Measurements from ENCODE around the gene CRYBG2. TPM values are rescaled to one million over a fixed set of nuclear protein-coding genes. Genes with fewer than 3 reads are reported as not detected.
"Not testable (repeated sequence)": the region's sequence is repeated elsewhere in the genome, so short reads cannot be mapped to it uniquely, and the experiment has no call there.

Gene CRYBG2
- total RNA-seq, 1 experiment from 2014 or later, result 21.7 TPM

DNA sequence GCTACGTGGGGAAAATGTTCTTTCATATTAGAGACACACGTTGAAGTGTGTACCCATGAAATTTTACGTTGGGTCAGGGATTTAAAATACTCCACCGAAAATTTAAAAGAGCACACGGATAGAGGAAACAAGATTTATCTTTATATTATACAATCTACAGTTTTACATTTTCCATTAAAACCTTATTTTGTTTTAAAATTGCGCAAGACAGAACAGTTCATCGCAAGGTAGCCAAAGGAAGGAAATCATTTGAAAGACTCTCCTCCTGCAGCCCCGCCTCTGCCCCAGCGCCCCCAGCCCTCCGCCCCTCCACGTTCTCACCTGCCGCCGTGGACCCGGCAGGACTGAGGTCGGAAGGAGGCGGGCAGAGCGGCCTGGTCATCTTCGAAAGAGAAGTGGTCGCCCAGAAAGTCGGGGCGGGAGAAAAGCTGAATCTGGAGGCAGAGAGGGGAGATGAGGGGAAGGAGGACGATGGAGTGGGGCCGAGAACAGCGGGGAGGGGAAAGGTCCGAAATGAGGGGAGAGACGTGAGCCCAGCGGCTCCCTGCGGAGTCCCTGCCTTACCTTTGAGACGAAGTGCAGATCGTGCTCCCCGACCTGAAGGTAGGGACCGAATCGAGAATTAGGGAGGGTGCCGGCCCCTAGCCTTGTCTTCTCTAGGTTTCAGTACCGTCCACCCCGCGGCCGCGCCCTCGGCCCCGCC is 18.0 kb downstream of the CRYBG2 start:
- Histone ChIP-seq H3K27me3 (ENCODE audit: insufficient read depth, low read depth) (no peaks in the 10 kb centered on the region), H3K4me2 (no peak overlapping the region), H3K4me1 (replicated peaks; ENCODE audit: insufficient read depth) (no peaks in the 10 kb centered on the region), H2AFZ (no peak overlapping the region), H4K20me1 (ENCODE audit: insufficient read depth) (no peaks in the 10 kb centered on the region), H3K27ac (no peak overlapping the region), H3K9me2 (ENCODE audit: insufficient read depth) (no peaks in the 10 kb centered on the region), H3K9me3 (ENCODE audit: insufficient read depth, low read depth) (no peaks in the 10 kb centered on the region), H3K79me2 (ENCODE audit: low read depth) (no peaks in the 10 kb centered on the region), H3K4me3 (no peak overlapping the region), H3K36me3 (ENCODE audit: low read depth) (no peaks in the 10 kb centered on the region), H3F3A (ENCODE audit: insufficient read depth, low read depth) (0 out of 2 replicates have a peak, but pooled peaks cover 3% of the 10 kb centered on the region)
- ChIA-PET POLR2A (ENCODE audit: unreplicated experiment) (no interaction called here), CTCF (no interaction called here)
- intact Hi-C loops (cut with micrococcal nuclease; ENCODE audit: unreplicated experiment), result no loop called here
- DNase-seq, result no peak
- BruUV-seq (replicated peaks), result no TSS peak
- TF ChIP-seq EZH2 (IDR thresholded peaks at IDR 0.05; ENCODE audit: low read depth), result no peak
- TF ChIP-seq, protein P1, sequence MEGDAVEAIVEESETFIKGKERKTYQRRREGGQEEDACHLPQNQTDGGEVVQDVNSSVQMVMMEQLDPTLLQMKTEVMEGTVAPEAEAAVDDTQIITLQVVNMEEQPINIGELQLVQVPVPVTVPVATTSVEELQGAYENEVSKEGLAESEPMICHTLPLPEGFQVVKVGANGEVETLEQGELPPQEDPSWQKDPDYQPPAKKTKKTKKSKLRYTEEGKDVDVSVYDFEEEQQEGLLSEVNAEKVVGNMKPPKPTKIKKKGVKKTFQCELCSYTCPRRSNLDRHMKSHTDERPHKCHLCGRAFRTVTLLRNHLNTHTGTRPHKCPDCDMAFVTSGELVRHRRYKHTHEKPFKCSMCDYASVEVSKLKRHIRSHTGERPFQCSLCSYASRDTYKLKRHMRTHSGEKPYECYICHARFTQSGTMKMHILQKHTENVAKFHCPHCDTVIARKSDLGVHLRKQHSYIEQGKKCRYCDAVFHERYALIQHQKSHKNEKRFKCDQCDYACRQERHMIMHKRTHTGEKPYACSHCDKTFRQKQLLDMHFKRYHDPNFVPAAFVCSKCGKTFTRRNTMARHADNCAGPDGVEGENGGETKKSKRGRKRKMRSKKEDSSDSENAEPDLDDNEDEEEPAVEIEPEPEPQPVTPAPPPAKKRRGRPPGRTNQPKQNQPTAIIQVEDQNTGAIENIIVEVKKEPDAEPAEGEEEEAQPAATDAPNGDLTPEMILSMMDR (conservative IDR thresholded peaks at IDR 0.05), result no peak

DNA sequence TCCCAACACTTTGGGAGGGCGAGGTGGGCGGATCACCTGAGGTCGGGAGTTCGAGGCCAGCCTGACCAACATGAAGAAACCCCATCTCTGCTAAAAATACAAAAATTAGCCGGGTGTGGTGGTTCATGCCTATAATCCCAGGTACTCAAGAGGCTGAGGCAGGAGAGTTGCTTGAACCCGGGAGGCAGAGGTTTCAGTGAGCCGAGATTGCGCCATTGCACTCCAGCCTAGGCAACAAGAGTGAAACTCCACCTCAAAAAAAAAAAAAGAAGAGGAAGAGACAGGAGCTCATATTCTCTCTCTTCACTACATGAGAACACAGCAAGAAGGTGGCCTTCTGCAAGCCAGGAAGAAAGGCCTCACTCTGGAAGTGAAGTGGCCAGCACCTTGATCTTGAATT is 20.6 kb downstream of the CRYBG2 start:
- H4K20me1 ChIP-seq (ENCODE audit: insufficient read depth); H3K79me2 ChIP-seq (ENCODE audit: low read depth); H3K36me3 ChIP-seq (ENCODE audit: low read depth); H3K9me3 ChIP-seq (ENCODE audit: insufficient read depth, low read depth); intact Hi-C loops (cut with micrococcal nuclease; ENCODE audit: unreplicated experiment); DNase-seq; POLR2A ChIA-PET (ENCODE audit: unreplicated experiment); H3F3A ChIP-seq (ENCODE audit: insufficient read depth, low read depth); H3K9me2 ChIP-seq (ENCODE audit: insufficient read depth); H3K4me3 ChIP-seq; H3K4me1 ChIP-seq (replicated peaks; ENCODE audit: insufficient read depth); H2AFZ ChIP-seq; H3K4me2 ChIP-seq; H3K27ac ChIP-seq; H3K27me3 ChIP-seq (ENCODE audit: insufficient read depth, low read depth); BruUV-seq (replicated peaks): not testable (repeated sequence)
- CTCF ChIA-PET, result interaction anchor here (0.8 kb wide), 1 partner anchor 267 kb away, joined by 4 read pairs; no protein-coding TSS in a partner anchor

DNA sequence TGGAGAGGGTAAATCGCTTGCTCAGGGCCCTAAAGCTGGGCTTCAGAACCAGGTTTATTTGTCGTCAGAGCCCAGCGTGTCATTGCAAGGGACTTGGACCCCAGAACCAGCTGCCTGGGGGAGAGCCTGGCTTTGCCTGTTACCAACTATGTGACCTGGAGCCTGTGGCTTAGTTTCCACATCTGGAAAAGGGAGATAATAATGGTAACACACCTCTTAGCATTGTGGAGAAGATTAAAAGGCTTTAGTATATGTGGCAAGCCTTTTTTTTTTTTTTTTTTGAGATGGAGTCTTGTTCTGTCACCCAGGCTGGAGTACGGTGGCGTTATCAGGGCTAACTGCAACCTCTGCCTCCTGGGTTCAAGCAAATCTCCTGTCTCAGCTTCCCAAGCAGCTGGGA is 23.7 kb downstream of the CRYBG2 start:
- Histone ChIP-seq H2AFZ (no peak overlapping the region), H3K36me3 (ENCODE audit: low read depth) (no peaks in the 10 kb centered on the region), H3K4me1 (replicated peaks; ENCODE audit: insufficient read depth) (no peaks in the 10 kb centered on the region), H3K27me3 (ENCODE audit: insufficient read depth, low read depth) (no peaks in the 10 kb centered on the region), H3K4me2 (no peak overlapping the region), H3K9me3 (ENCODE audit: insufficient read depth, low read depth) (no peaks in the 10 kb centered on the region), H3F3A (ENCODE audit: insufficient read depth, low read depth) (0 out of 2 replicates have a peak, but pooled peaks cover 3% of the 10 kb centered on the region), H3K4me3 (no peak overlapping the region), H3K79me2 (ENCODE audit: low read depth) (no peaks in the 10 kb centered on the region), H3K27ac (no peak overlapping the region), H3K9me2 (ENCODE audit: insufficient read depth) (no peaks in the 10 kb centered on the region), H4K20me1 (ENCODE audit: insufficient read depth) (no peaks in the 10 kb centered on the region)
- intact Hi-C loops (cut with micrococcal nuclease; ENCODE audit: unreplicated experiment), result no loop called here
- ChIA-PET POLR2A (ENCODE audit: unreplicated experiment) (no interaction called here), CTCF (no interaction called here)
- no peak for TF ChIP-seq EZH2 (IDR thresholded peaks at IDR 0.05; ENCODE audit: low read depth)
- no TSS peak for BruUV-seq (replicated peaks)
- DNase-seq, result no peak

DNA sequence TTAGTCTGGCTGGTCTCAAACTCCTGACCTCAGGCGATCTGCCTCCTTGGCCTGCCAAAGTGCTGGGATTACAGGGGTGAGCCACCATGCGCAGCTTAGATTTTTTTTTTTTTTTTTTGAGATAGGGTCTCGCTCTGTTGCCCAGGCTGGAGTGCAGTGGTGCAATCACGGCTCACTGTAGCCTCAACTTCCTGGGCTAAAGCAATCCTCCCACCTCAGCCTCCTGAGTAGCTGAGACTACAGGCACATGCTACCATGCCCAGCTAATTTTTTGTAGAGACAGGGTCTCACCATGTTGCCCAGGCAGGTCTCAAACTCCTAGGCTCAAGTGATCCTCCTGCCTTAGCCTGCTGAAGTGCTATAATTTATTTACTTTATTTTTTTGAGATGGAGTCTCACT is 24.6 kb downstream of the CRYBG2 start:
- H2AFZ ChIP-seq; H3F3A ChIP-seq (ENCODE audit: insufficient read depth, low read depth); H3K4me2 ChIP-seq; DNase-seq; H3K9me3 ChIP-seq (ENCODE audit: insufficient read depth, low read depth); CTCF ChIA-PET; H3K4me1 ChIP-seq (replicated peaks; ENCODE audit: insufficient read depth); intact Hi-C loops (cut with micrococcal nuclease; ENCODE audit: unreplicated experiment); H3K27me3 ChIP-seq (ENCODE audit: insufficient read depth, low read depth); H3K79me2 ChIP-seq (ENCODE audit: low read depth); H4K20me1 ChIP-seq (ENCODE audit: insufficient read depth); H3K9me2 ChIP-seq (ENCODE audit: insufficient read depth); BruUV-seq (replicated peaks); H3K4me3 ChIP-seq; H3K36me3 ChIP-seq (ENCODE audit: low read depth); H3K27ac ChIP-seq: not testable (repeated sequence)
- POLR2A ChIA-PET (ENCODE audit: unreplicated experiment), result interaction anchor here (0.7 kb wide), 2 partner anchors 14 to 49 kb away, joined by 3 to 22 read pairs; no protein-coding TSS in a partner anchor
